Brain microvascular endothelial cell (primary cell): ENCODE results near the gene SSBP3.
A peak's percentile ranks its signal among the peaks of the same experiment; 100 is the strongest.

ENCODE experiments used
- DNase-seq: peaks from one replicate; pipeline ENCODE4 v3.0.0-alpha.2; 2020
- H3K27ac ChIP-seq: fragments of 250-450 bp; sonication (Bioruptor Pico); 2 replicates; pipeline ENCODE4 v1.5.1; 2020; ENCODE audit warnings: mild to moderate bottlenecking, moderate library complexity
- H3K27me3 ChIP-seq: fragments of 250-450 bp; sonication (Bioruptor Pico); replicated peaks from 2 replicates; pipeline ENCODE4 v1.5.1; 2020; ENCODE audit warnings: mild to moderate bottlenecking
- H3K36me3 ChIP-seq: fragments of 250-450 bp; sonication (Bioruptor Pico); replicated peaks from 2 replicates; pipeline ENCODE4 v1.5.1; 2020; ENCODE audit warnings: mild to moderate bottlenecking
- H3K4me3 ChIP-seq: 2 replicates; pipeline ENCODE4 v1.5.1; 2011; ENCODE audit warnings: low read depth, mild to moderate bottlenecking, control low read depth, low read length, moderate library complexity
- CTCF ChIP-seq: IDR thresholded peaks from 2 replicates; pipeline ENCODE4 v1.5.1; 2011; ENCODE audit warnings: low read depth, mild to moderate bottlenecking, moderate library complexity, low read length, control low read depth, inconsistent platforms; ENCODE audit errors: missing control alignments
- in situ Hi-C: cut with HindIII; loops from 2 replicates; pipeline ENCODE4 v1.10.0; 2017; ENCODE audit warnings: low sequenced_read_pairs, low pct_ligation_motif_present

The SSBP3 gene

GRCh38 chr1:54304518-54304917 is 101.7 kb downstream of the SSBP3 start:
- Histone ChIP-seq H3K27me3 (no peaks in the 10 kb centered on the region), H3K36me3 (no peaks in the 10 kb centered on the region), H3K4me3 (no peak overlapping the region), H3K27ac (no peak overlapping the region)
- TF ChIP-seq CTCF, result no peak
- DNase-seq, result no peak
- in situ Hi-C loops, result no loop called here

- TF ChIP-seq CTCF, result no peak
- no peak overlapping the region for H3K27ac ChIP-seq
- peak; percentile 2 for DNase-seq
- H3K27me3 ChIP-seq, result no peaks in the 10 kb centered on the region
- no peaks in the 10 kb centered on the region for H3K36me3 ChIP-seq
- in situ Hi-C loops, result no loop called here
- H3K4me3 ChIP-seq, result no peak overlapping the region
These were observed 103.0 kb downstream of the SSBP3 start for GRCh38 chr1:54302951-54303843.

- Histone ChIP-seq H3K4me3 (no peak overlapping the region), H3K27me3 (no peaks in the 10 kb centered on the region), H3K36me3 (no peaks in the 10 kb centered on the region), H3K27ac (no peak overlapping the region)
- DNase-seq, result no peak
- no peak for TF ChIP-seq CTCF
- in situ Hi-C loops, result no loop called here
These were observed 103.6 kb downstream of the SSBP3 start for GRCh38 chr1:54302549-54302948.

- in situ Hi-C loops, result no loop called here
- TF ChIP-seq CTCF, result no peak
- H3K27ac ChIP-seq, result no peak overlapping the region
These were observed 104.7 kb downstream of the SSBP3 start for GRCh38 chr1:54301497-54301896.

GRCh38 chr1:54300401-54300800 is 105.8 kb downstream of the SSBP3 start:
- H3K4me3 ChIP-seq, result no peak overlapping the region
- no peaks in the 10 kb centered on the region for H3K27me3 ChIP-seq
- in situ Hi-C loops, result no loop called here
- no peak for DNase-seq
- H3K36me3 ChIP-seq, result no peaks in the 10 kb centered on the region
- H3K27ac ChIP-seq, result no peak overlapping the region
- no peak for TF ChIP-seq CTCF

More at GRCh38 chr1:54301497-54301896, 104.7 kb downstream of the SSBP3 start:
- no peak for DNase-seq
- no peaks in the 10 kb centered on the region for H3K36me3 ChIP-seq
- no peaks in the 10 kb centered on the region for H3K27me3 ChIP-seq
- H3K4me3 ChIP-seq, result no peak overlapping the region
